Measurements from ENCODE around the gene STMN3.

- TF ChIP-seq REST (IDR thresholded peaks at IDR 0.05; ENCODE audit: insufficient read depth in 1 of 2, low read depth in 2 of 2, low read length in 2 of 2) = no peak
- no peak for TF ChIP-seq POLR2AphosphoS5 (IDR thresholded peaks at IDR 0.05; ENCODE audit: low read depth, low read length)
- no peak for TF ChIP-seq TAF1 (IDR thresholded peaks at IDR 0.05; ENCODE audit: borderline replicate concordance, insufficient read depth, low read length)
- no peak for TF ChIP-seq SIN3A (IDR thresholded peaks at IDR 0.05; ENCODE audit: borderline replicate concordance, insufficient read depth, low read length)
Measured at GRCh38 chr20:63622732-63623131, 30.5 kb downstream of the STMN3 start.

Measured in PFSK-1 (cell line).